ENCODE results near the gene PLK3. TPM values are rescaled to one million over a fixed set of nuclear protein-coding genes. Genes with fewer than 3 reads are reported as not detected.

The PLK3 gene
- total and polyA plus RNA-seq, 10 of the 15 experiments (the other 5 are each of a cell fraction or from before 2014, with no cell fraction given) = 1.5 to 23.2 (median 12.1) TPM

DNA sequence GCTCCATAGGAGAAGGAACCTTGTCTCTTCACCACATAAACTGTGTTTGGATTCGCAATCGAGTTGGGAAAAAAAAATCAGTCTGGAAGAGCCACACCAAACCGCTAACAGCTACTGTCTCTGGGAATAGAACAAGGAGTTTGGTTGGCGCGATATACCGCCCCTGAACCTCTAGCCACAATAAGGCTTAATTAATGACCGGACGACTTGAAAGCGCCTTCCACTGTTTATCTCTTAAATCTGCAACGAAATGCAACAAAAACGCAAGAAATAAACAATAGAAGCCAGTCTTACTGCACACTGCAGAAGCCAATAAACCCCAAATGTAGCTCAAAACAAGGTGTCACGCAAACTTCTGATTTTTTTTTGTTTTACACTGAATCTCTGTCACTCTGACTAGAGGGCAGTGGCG is 19.0 kb downstream of the PLK3 start (continued):
- TF ChIP-seq, protein P1, sequence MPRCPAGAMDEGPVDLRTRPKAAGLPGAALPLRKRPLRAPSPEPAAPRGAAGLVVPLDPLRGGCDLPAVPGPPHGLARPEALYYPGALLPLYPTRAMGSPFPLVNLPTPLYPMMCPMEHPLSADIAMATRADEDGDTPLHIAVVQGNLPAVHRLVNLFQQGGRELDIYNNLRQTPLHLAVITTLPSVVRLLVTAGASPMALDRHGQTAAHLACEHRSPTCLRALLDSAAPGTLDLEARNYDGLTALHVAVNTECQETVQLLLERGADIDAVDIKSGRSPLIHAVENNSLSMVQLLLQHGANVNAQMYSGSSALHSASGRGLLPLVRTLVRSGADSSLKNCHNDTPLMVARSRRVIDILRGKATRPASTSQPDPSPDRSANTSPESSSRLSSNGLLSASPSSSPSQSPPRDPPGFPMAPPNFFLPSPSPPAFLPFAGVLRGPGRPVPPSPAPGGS (IDR thresholded peaks at IDR 0.05; ENCODE audit: borderline replicate concordance, insufficient read depth, low read depth, low read length, poor library complexity, severe bottlenecking) = no peak
- TF ChIP-seq ATF7 (IDR thresholded peaks at IDR 0.05; ENCODE audit: low read depth) = no peak
- TF ChIP-seq WRNIP1 (IDR thresholded peaks at IDR 0.05; ENCODE audit: borderline replicate concordance, low read depth, low read length) = no peak
- no peak for TF ChIP-seq TBL1XR1 (IDR thresholded peaks at IDR 0.05; ENCODE audit: low read depth, low read length)
- TF ChIP-seq MTA3 (IDR thresholded peaks at IDR 0.05; ENCODE audit: borderline replicate concordance, low read length) = no peak
- TF ChIP-seq, protein P2, sequence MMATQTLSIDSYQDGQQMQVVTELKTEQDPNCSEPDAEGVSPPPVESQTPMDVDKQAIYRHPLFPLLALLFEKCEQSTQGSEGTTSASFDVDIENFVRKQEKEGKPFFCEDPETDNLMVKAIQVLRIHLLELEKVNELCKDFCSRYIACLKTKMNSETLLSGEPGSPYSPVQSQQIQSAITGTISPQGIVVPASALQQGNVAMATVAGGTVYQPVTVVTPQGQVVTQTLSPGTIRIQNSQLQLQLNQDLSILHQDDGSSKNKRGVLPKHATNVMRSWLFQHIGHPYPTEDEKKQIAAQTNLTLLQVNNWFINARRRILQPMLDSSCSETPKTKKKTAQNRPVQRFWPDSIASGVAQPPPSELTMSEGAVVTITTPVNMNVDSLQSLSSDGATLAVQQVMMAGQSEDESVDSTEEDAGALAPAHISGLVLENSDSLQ (IDR thresholded peaks at IDR 0.05) = no peak
- TF ChIP-seq POLR2AphosphoS5 (IDR thresholded peaks at IDR 0.05; ENCODE audit: low read length) = no peak
- no peak for TF ChIP-seq BMI1 (IDR thresholded peaks at IDR 0.05; ENCODE audit: borderline replicate concordance)
- 0 out of 2 replicates have a peak, but pooled peaks have one; percentile 49 for TF ChIP-seq YY1 (IDR thresholded peaks at IDR 0.05; ENCODE audit: low read depth, low read length)
- TF ChIP-seq, protein P3, sequence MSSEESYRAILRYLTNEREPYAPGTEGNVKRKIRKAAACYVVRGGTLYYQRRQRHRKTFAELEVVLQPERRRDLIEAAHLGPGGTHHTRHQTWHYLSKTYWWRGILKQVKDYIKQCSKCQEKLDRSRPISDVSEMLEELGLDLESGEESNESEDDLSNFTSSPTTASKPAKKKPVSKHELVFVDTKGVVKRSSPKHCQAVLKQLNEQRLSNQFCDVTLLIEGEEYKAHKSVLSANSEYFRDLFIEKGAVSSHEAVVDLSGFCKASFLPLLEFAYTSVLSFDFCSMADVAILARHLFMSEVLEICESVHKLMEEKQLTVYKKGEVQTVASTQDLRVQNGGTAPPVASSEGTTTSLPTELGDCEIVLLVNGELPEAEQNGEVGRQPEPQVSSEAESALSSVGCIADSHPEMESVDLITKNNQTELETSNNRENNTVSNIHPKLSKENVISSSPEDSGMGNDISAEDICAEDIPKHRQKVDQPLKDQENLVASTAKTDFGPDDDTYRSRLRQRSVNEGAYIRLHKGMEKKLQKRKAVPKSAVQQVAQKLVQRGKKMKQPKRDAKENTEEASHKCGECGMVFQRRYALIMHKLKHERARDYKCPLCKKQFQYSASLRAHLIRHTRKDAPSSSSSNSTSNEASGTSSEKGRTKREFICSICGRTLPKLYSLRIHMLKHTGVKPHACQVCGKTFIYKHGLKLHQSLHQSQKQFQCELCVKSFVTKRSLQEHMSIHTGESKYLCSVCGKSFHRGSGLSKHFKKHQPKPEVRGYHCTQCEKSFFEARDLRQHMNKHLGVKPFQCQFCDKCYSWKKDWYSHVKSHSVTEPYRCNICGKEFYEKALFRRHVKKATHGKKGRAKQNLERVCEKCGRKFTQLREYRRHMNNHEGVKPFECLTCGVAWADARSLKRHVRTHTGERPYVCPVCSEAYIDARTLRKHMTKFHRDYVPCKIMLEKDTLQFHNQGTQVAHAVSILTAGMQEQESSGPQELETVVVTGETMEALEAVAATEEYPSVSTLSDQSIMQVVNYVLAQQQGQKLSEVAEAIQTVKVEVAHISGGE (CRISPR knock-in tag; IDR thresholded peaks at IDR 0.05) = peak; percentile 56
- no peak for TF ChIP-seq CHD2 (IDR thresholded peaks at IDR 0.05; ENCODE audit: borderline replicate concordance, low read depth, low read length)
- TF ChIP-seq SPI1 (IDR thresholded peaks at IDR 0.05; ENCODE audit: borderline replicate concordance, insufficient read depth, low read depth, low read length) = no peak
- TF ChIP-seq, protein P4, sequence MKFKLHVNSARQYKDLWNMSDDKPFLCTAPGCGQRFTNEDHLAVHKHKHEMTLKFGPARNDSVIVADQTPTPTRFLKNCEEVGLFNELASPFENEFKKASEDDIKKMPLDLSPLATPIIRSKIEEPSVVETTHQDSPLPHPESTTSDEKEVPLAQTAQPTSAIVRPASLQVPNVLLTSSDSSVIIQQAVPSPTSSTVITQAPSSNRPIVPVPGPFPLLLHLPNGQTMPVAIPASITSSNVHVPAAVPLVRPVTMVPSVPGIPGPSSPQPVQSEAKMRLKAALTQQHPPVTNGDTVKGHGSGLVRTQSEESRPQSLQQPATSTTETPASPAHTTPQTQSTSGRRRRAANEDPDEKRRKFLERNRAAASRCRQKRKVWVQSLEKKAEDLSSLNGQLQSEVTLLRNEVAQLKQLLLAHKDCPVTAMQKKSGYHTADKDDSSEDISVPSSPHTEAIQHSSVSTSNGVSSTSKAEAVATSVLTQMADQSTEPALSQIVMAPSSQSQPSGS (IDR thresholded peaks at IDR 0.05; ENCODE audit: low read length) = no peak
- no peak for TF ChIP-seq EP300 (IDR thresholded peaks at IDR 0.05; ENCODE audit: borderline replicate concordance in 1 of 2, control insufficient read depth in 1 of 2, low read depth in 2 of 2, low read length in 2 of 2)
- no peak for TF ChIP-seq MEF2A (IDR thresholded peaks at IDR 0.05; ENCODE audit: insufficient read depth, low read depth, low read length)
- no peak for TF ChIP-seq IKZF1 (conservative IDR thresholded peaks at IDR 0.05)
- TF ChIP-seq, protein P5, sequence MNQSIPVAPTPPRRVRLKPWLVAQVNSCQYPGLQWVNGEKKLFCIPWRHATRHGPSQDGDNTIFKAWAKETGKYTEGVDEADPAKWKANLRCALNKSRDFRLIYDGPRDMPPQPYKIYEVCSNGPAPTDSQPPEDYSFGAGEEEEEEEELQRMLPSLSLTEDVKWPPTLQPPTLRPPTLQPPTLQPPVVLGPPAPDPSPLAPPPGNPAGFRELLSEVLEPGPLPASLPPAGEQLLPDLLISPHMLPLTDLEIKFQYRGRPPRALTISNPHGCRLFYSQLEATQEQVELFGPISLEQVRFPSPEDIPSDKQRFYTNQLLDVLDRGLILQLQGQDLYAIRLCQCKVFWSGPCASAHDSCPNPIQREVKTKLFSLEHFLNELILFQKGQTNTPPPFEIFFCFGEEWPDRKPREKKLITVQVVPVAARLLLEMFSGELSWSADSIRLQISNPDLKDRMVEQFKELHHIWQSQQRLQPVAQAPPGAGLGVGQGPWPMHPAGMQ (IDR thresholded peaks at IDR 0.05; ENCODE audit: borderline replicate concordance) = no peak
- TF ChIP-seq, protein P6, sequence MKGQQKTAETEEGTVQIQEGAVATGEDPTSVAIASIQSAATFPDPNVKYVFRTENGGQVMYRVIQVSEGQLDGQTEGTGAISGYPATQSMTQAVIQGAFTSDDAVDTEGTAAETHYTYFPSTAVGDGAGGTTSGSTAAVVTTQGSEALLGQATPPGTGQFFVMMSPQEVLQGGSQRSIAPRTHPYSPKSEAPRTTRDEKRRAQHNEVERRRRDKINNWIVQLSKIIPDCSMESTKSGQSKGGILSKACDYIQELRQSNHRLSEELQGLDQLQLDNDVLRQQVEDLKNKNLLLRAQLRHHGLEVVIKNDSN (IDR thresholded peaks at IDR 0.05; ENCODE audit: borderline replicate concordance, extremely low read length, insufficient read depth, low read depth, low read length) = no peak
- no peak for TF ChIP-seq NFYA (IDR thresholded peaks at IDR 0.05; ENCODE audit: borderline replicate concordance, low read depth, low read length)
- TF ChIP-seq PML (IDR thresholded peaks at IDR 0.05; ENCODE audit: low read length) = no peak
- TF ChIP-seq STAT1 (conservative IDR thresholded peaks at IDR 0.05) = no peak

All from GM12878 (cell line).